OCI-LY1 (cell line): ENCODE measurements around the gene MDFIC.

Source experiments
- EZH2 ChIP-seq: fragments of 200-600 bp; sonication (generic), shearing (Covaris generic); IDR thresholded peaks from 2 replicates; pipeline ENCODE4 v1.8.0; 2017; ENCODE audit warnings: borderline replicate concordance, mixed run types, mild to moderate bottlenecking, antibody characterized with exemption, low read length, moderate library complexity, mixed read lengths
- TF ChIP-seq, protein P1 (sequence below): fragments of 200-600 bp; sonication (generic), shearing (Covaris generic); IDR thresholded peaks from 2 replicates; pipeline ENCODE4 v1.5.1; 2017; ENCODE audit warnings: mild to moderate bottlenecking, antibody characterized with exemption, low read length, moderate library complexity, mixed read lengths

DNA sequence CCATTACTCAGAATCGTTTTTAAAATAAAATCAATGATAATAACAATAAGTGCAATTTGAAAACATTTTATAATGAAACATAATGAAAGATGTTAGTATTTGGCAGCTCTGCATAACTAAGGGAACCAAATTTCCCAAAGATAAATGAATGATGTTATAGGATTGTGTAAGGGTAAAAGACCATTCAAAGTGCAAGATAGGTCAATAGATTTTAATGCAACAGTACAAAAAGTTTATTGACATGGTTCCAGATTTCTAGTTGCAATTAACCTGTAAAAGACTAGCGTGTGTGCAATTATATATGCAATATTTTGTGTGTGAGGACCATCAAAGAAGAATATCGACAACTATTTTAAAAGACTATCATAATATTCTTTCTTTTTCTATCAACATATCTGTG is 122.3 kb downstream of the MDFIC start:
- TF ChIP-seq, protein P1, sequence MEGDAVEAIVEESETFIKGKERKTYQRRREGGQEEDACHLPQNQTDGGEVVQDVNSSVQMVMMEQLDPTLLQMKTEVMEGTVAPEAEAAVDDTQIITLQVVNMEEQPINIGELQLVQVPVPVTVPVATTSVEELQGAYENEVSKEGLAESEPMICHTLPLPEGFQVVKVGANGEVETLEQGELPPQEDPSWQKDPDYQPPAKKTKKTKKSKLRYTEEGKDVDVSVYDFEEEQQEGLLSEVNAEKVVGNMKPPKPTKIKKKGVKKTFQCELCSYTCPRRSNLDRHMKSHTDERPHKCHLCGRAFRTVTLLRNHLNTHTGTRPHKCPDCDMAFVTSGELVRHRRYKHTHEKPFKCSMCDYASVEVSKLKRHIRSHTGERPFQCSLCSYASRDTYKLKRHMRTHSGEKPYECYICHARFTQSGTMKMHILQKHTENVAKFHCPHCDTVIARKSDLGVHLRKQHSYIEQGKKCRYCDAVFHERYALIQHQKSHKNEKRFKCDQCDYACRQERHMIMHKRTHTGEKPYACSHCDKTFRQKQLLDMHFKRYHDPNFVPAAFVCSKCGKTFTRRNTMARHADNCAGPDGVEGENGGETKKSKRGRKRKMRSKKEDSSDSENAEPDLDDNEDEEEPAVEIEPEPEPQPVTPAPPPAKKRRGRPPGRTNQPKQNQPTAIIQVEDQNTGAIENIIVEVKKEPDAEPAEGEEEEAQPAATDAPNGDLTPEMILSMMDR = no peak
- no peak for TF ChIP-seq EZH2
